ENCODE data around the gene ATG10. TPM values are rescaled to one million over a fixed set of nuclear protein-coding genes. Genes with fewer than 3 reads are reported as not detected.

The ATG10 gene
- total RNA-seq, 1 experiment from 2014 or later = 7.6 TPM

- Histone ChIP-seq H4K20me1 (ENCODE audit: control insufficient read depth, insufficient read depth, insufficient read length) (no peaks in the 10 kb centered on the region), H4K91ac (ENCODE audit: insufficient read length, low read depth, low read length) (no peak overlapping the region), H2BK12ac (ENCODE audit: insufficient read length, low read depth, low read length) (no peak overlapping the region), H2BK5ac (ENCODE audit: insufficient read length, low read length) (no peak overlapping the region), H3K79me2 (ENCODE audit: insufficient read depth, low read length) (no peaks in the 10 kb centered on the region), H2BK120ac (ENCODE audit: low read depth, low read length, poor library complexity, severe bottlenecking) (no peak overlapping the region), H3K79me1 (ENCODE audit: insufficient read depth, low read depth, low read length, poor library complexity, severe bottlenecking) (no peaks in the 10 kb centered on the region), H3K4me2 (ENCODE audit: insufficient read depth, insufficient read length, low read length) (no peak overlapping the region), H3K4ac (ENCODE audit: low read depth, low read length) (no peak overlapping the region), H3K56ac (ENCODE audit: insufficient read length, low read depth, low read length) (no peak overlapping the region), H3T11ph (ENCODE audit: low read length) (no peak overlapping the region), H2AFZ (ENCODE audit: low read length) (no peak overlapping the region), H3K23ac (ENCODE audit: insufficient read length, low read depth, low read length) (no peak overlapping the region), H2AK5ac (ENCODE audit: insufficient read length, low read length) (no peak overlapping the region), H3K4me1 (ENCODE audit: insufficient read depth, low read length) (no peaks in the 10 kb centered on the region), H3K27ac (ENCODE audit: insufficient read length, low read depth, low read length) (no peak overlapping the region), H4K8ac (replicated peaks; ENCODE audit: insufficient read length, low read depth, low read length) (no peak overlapping the region), H4K5ac (ENCODE audit: insufficient read length, low read depth, low read length) (no peak overlapping the region), H3K27me3 (ENCODE audit: insufficient read depth, low read length) (no peaks in the 10 kb centered on the region), H3K23me2 (ENCODE audit: insufficient read length, low read depth, low read length, poor library complexity, severe bottlenecking) (no peaks in the 10 kb centered on the region), H3K9ac (ENCODE audit: extremely low read depth, insufficient read length, low read length) (no peak overlapping the region), H3K9me3 (ENCODE audit: control insufficient read depth, low read depth, low read length) (no peaks in the 10 kb centered on the region), H2BK20ac (ENCODE audit: low read depth, low read length, poor library complexity, severe bottlenecking) (no peak overlapping the region), H3K18ac (ENCODE audit: insufficient read length, low read depth, low read length) (no peak overlapping the region), H3K14ac (ENCODE audit: insufficient read depth, low read length) (no peak overlapping the region), H2BK15ac (ENCODE audit: low read depth, low read length) (no peak overlapping the region)
- no peak overlapping the region for H3K4me3 Mint-ChIP-seq
- WGBS (ENCODE audit: extremely low coverage, insufficient read length, low lambda C conversion rate) = no CpG with 5 or more reads among the region's 3 CpGs
- peaks cover 0 to 3% (median 2%) of the 10 kb centered on the region in 3 experiments; a peak in 3 of 7 replicates for H3K36me3 Mint-ChIP-seq (ENCODE audit: insufficient read depth in 1 of 3, low read depth in 3 of 3)
- H3K27me3 Mint-ChIP-seq (ENCODE audit: low read depth) = no peaks in the 10 kb centered on the region
- no peak for DNase-seq
- peaks cover 13 to 17% of the 10 kb centered on the region in 2 experiments for H3K4me1 Mint-ChIP-seq
- peaks cover 4 to 6% of the 10 kb centered on the region in 2 experiments; a peak in 4 of 5 replicates for H3K9me3 Mint-ChIP-seq
- H3K27ac Mint-ChIP-seq = no peak overlapping the region
- no peak for TF ChIP-seq CTCF (conservative IDR thresholded peaks at IDR 0.05)
Measured at GRCh38 chr5:81948349-81948748, 23.5 kb upstream of the ATG10 start.

Measured in H9 (cell line).